Measurements from ENCODE around the gene U2AF2.

The U2AF2 gene

DNA sequence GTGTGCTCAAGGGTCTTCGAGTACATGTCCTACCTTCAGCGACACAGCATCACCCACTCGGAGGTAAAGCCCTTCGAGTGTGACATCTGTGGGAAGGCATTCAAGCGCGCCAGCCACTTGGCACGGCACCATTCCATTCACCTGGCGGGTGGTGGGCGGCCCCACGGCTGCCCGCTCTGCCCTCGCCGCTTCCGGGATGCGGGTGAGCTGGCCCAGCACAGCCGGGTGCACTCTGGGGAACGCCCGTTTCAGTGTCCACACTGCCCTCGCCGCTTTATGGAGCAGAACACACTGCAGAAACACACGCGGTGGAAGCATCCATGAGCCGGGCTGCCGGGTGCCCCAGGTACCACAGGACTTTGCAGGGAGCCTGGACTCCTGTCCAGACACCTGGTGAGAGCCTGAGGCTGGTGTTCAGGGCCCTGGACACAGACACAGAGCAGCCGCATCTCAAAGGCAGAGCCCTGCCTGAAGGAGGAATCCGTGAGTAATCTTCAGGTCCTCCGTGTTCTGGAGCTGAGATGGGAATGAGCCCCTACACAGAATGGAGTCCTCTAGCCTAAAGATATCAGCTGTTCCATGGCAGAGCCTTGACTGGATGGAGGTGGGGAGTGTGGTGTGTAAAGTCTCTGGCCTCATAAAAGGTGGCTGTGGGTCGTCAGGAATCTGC lies 9.9 kb upstream of the U2AF2 start:
- Mint-ChIP-seq H3K4me1 (ENCODE audit: low read depth) (peaks cover 72% of the 10 kb centered on the region), H3K36me3 (ENCODE audit: low read depth) (peaks cover 44% of the 10 kb centered on the region), H3K4me3 (peak overlapping the region; percentile 98), H3K9me3 (no peaks in the 10 kb centered on the region), H3K27me3 (no peaks in the 10 kb centered on the region), H3K27ac (peak overlapping the region; percentile 95)

- Mint-ChIP-seq H3K27ac (peak overlapping the region; percentile 67), H3K9me3 (no peaks in the 10 kb centered on the region), H3K36me3 (ENCODE audit: low read depth) (peaks cover 39% of the 10 kb centered on the region)
Observed at GRCh38 chr19:55645512-55645881, 9.3 kb upstream of the U2AF2 start.

GRCh38 chr19:55646889-55647731 lies 7.7 kb upstream of the U2AF2 start:
- H3K36me3 Mint-ChIP-seq (ENCODE audit: low read depth), result peaks cover 31% of the 10 kb centered on the region
- peak overlapping the region; percentile 83 for H3K27ac Mint-ChIP-seq
- H3K9me3 Mint-ChIP-seq, result no peaks in the 10 kb centered on the region
- H3K4me3 Mint-ChIP-seq, result peak overlapping the region; percentile 84
- peaks cover 73% of the 10 kb centered on the region for H3K4me1 Mint-ChIP-seq (ENCODE audit: low read depth)
- H3K27me3 Mint-ChIP-seq, result no peaks in the 10 kb centered on the region

More at GRCh38 chr19:55645512-55645881, 9.3 kb upstream of the U2AF2 start:
- Mint-ChIP-seq H3K4me3 (peak overlapping the region; percentile 98), H3K4me1 (ENCODE audit: low read depth) (peaks cover 72% of the 10 kb centered on the region), H3K27me3 (no peaks in the 10 kb centered on the region)

GRCh38 chr19:55647732-55648584 lies 6.9 kb upstream of the U2AF2 start, which contains the start of gene CCDC106:
Gene CCDC106 (plus strand): TSS chr19:55648212. CDS start chr19:55649047, 835 bp downstream.
- peak within 1 kb of the TSS; percentile 86 for H3K27ac Mint-ChIP-seq
- peaks cover 29% of the 10 kb centered on the region for H3K36me3 Mint-ChIP-seq (ENCODE audit: low read depth)
- peak within 1 kb of the TSS; percentile 84 for H3K4me3 Mint-ChIP-seq
- no peaks in the 10 kb centered on the region for H3K27me3 Mint-ChIP-seq
- H3K9me3 Mint-ChIP-seq, result no peaks in the 10 kb centered on the region
- peaks cover 70% of the 10 kb centered on the region for H3K4me1 Mint-ChIP-seq (ENCODE audit: low read depth)

DNA sequence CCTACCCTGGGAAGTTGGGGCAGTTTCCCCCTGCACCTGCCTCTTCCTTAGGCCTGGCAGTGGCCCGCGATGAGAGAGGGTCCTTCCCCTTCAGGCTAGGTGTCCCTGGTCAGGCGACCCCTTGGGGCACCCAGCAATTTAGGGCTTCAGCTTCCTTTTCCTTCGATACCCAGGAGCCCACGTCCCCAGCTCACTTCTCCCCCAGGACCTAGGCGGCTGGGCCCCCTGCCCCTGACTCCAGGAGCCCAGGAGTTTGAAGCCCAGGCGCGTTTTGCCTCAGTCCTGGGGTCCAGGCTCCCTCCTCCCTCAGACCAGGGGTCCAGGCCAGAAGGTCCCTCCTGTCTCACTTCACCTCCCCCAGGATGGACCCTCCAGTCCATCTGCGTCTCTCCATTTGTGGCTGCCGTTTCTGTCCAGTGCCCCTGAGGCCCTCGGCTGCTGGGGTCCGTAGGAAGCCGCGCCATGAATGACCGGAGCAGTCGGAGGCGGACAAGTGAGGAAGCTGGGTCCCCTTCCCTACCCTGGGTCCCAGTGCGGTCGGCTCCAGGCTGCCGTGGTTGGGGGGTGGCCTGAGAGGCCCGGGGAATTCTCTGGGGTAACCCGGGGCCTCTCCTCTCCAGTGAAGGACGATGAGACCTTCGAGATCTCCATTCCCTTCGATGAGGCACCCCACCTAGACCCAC lies 6.1 kb upstream of the U2AF2 start:
- Mint-ChIP-seq H3K4me1 (ENCODE audit: low read depth) (peaks cover 64% of the 10 kb centered on the region), H3K9me3 (no peaks in the 10 kb centered on the region), H3K27me3 (no peaks in the 10 kb centered on the region), H3K4me3 (peak overlapping the region; percentile 77), H3K36me3 (ENCODE audit: low read depth) (peaks cover 25% of the 10 kb centered on the region), H3K27ac (peak overlapping the region; percentile 86)

GRCh38 chr19:55649268-55650125 lies 5.3 kb upstream of the U2AF2 start:
- Mint-ChIP-seq H3K27ac (peak overlapping the region; percentile 69), H3K4me3 (peak overlapping the region; percentile 77), H3K4me1 (ENCODE audit: low read depth) (peaks cover 61% of the 10 kb centered on the region), H3K27me3 (no peaks in the 10 kb centered on the region), H3K9me3 (no peaks in the 10 kb centered on the region), H3K36me3 (ENCODE audit: low read depth) (peaks cover 18% of the 10 kb centered on the region)

GRCh38 chr19:55650126-55650557 lies 4.7 kb upstream of the U2AF2 start:
- no peak overlapping the region for H3K27ac Mint-ChIP-seq

GRCh38 chr19:55650602-55651230 lies 4.1 kb upstream of the U2AF2 start:
- Mint-ChIP-seq H3K27me3 (no peaks in the 10 kb centered on the region), H3K36me3 (ENCODE audit: low read depth) (peaks cover 13% of the 10 kb centered on the region), H3K4me3 (peak overlapping the region; percentile 43), H3K27ac (no peak overlapping the region), H3K9me3 (no peaks in the 10 kb centered on the region), H3K4me1 (ENCODE audit: low read depth) (peaks cover 53% of the 10 kb centered on the region)

More at GRCh38 chr19:55650126-55650557, 4.7 kb upstream of the U2AF2 start:
- Mint-ChIP-seq H3K36me3 (ENCODE audit: low read depth) (peaks cover 14% of the 10 kb centered on the region), H3K4me3 (peak overlapping the region; percentile 43), H3K4me1 (ENCODE audit: low read depth) (peaks cover 56% of the 10 kb centered on the region), H3K9me3 (no peaks in the 10 kb centered on the region), H3K27me3 (no peaks in the 10 kb centered on the region)

GRCh38 chr19:55651236-55651635 lies 3.6 kb upstream of the U2AF2 start:
- H3K4me1 Mint-ChIP-seq (ENCODE audit: low read depth), result peaks cover 54% of the 10 kb centered on the region
- H3K9me3 Mint-ChIP-seq, result no peaks in the 10 kb centered on the region
- H3K27ac Mint-ChIP-seq, result no peak overlapping the region
- no peak overlapping the region for H3K4me3 Mint-ChIP-seq
- H3K36me3 Mint-ChIP-seq (ENCODE audit: low read depth), result peaks cover 18% of the 10 kb centered on the region
- H3K27me3 Mint-ChIP-seq, result no peaks in the 10 kb centered on the region

- Mint-ChIP-seq H3K27ac (no peak overlapping the region), H3K4me1 (ENCODE audit: low read depth) (peaks cover 54% of the 10 kb centered on the region), H3K4me3 (peak overlapping the region; percentile 91), H3K27me3 (no peaks in the 10 kb centered on the region), H3K9me3 (no peaks in the 10 kb centered on the region), H3K36me3 (ENCODE audit: low read depth) (peaks cover 23% of the 10 kb centered on the region)
Observed at GRCh38 chr19:55652311-55653128, 2.3 kb upstream of the U2AF2 start.

DNA sequence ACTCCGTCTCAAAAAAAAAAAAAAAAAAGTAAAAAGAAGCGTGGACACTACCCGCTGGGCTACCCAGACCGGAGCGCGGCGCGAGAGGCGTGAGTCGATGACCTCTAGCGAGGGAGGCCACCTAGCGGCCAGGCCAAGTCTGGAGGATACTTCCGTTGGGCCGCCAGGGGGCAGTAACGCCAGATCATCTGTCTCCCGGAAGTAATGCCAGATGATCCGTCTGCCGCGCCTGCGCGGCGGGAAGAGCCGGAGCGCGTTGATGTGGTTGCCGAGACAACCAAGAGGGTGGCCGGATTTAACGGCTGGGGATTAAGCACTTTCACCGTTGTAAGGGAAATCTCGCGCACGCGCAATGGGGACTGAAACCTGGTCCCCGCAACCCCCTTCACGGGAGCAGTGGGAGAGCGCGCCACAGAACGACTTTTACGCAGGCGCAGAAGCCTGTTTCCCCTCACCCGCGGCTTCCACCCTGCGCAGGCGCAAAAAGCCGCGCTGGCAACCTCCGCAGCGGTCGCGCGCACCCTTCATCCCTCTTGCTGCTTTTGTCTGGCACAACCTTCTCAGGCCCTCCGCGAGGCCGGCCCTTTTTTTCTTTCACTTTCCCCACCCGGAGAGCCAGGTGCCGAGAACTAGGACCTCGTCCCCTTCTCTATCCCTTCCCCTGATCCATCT lies 1.0 kb upstream of the U2AF2 start:
- peaks cover 60% of the 10 kb centered on the region for H3K4me1 Mint-ChIP-seq (ENCODE audit: low read depth)
- H3K9me3 Mint-ChIP-seq, result no peaks in the 10 kb centered on the region
- peaks cover 32% of the 10 kb centered on the region for H3K36me3 Mint-ChIP-seq (ENCODE audit: low read depth)
- no peaks in the 10 kb centered on the region for H3K27me3 Mint-ChIP-seq
- H3K4me3 Mint-ChIP-seq, result peak overlapping the region; percentile 91
- H3K27ac Mint-ChIP-seq, result peak overlapping the region; percentile 99

GRCh38 chr19:55654323-55654867 lies 440 bp upstream of the U2AF2 start:
- H3K4me1 Mint-ChIP-seq (ENCODE audit: low read depth), result peaks cover 58% of the 10 kb centered on the region
- peak overlapping the region; percentile 99 for H3K27ac Mint-ChIP-seq
- no peaks in the 10 kb centered on the region for H3K27me3 Mint-ChIP-seq
- H3K4me3 Mint-ChIP-seq, result peak overlapping the region; percentile 91
- H3K36me3 Mint-ChIP-seq (ENCODE audit: low read depth), result peaks cover 35% of the 10 kb centered on the region
- H3K9me3 Mint-ChIP-seq, result no peaks in the 10 kb centered on the region
